Measurements from ENCODE around the gene BET1L.

The BET1L gene

GRCh38 chr11:225734-226453 lies 18.7 kb upstream of the BET1L start:
- Histone ChIP-seq H3K9me3 (ENCODE audit: insufficient read depth, low read depth, low read length) (no peaks in the 10 kb centered on the region), H3K4me3 (ENCODE audit: low read length, poor library complexity, severe bottlenecking) (peak overlapping the region; percentile 56), H3K9ac (ENCODE audit: low read depth, low read length, poor library complexity, severe bottlenecking) (peak overlapping the region; percentile 29), H3K9me2 (replicated peaks; ENCODE audit: low read depth, low read length) (no peaks in the 10 kb centered on the region), H3F3A (ENCODE audit: low read depth) (no peaks in the 10 kb centered on the region; the same call in 1 of the 2 replicates), H3K4me2 (ENCODE audit: low read depth, low read length, poor library complexity, severe bottlenecking) (peak overlapping the region; percentile 72), H3K79me2 (ENCODE audit: insufficient read depth, low read length) (no peaks in the 10 kb centered on the region; the same call in 1 of the 2 replicates), H2AFZ (ENCODE audit: low read length) (peak overlapping the region; percentile 44), H4K20me1 (ENCODE audit: insufficient read depth, low read length, poor library complexity, severe bottlenecking) (no peaks in the 10 kb centered on the region), H3K27me3 (ENCODE audit: insufficient read depth, low read length, poor library complexity, severe bottlenecking) (no peaks in the 10 kb centered on the region), H3K36me3 (ENCODE audit: insufficient read depth, low read length) (no peaks in the 10 kb centered on the region), H3K4me1 (ENCODE audit: insufficient read depth, low read length, poor library complexity, severe bottlenecking) (peaks cover 25% of the 10 kb centered on the region)
- TF ChIP-seq EZH2phosphoT487 (IDR thresholded peaks at IDR 0.05; ENCODE audit: borderline replicate concordance), result no peak
- no peak for TF ChIP-seq CTCF (conservative IDR thresholded peaks at IDR 0.05; ENCODE audit: low read length)

GRCh38 chr11:224424-224823 lies 17.2 kb upstream of the BET1L start:
- no peaks in the 10 kb centered on the region for H3K9me2 ChIP-seq (replicated peaks; ENCODE audit: low read depth, low read length)
- no peaks in the 10 kb centered on the region for H3K36me3 ChIP-seq (ENCODE audit: insufficient read depth, low read length)
- no peak overlapping the region for H3K9ac ChIP-seq (ENCODE audit: low read depth, low read length, poor library complexity, severe bottlenecking)
- H3K4me3 ChIP-seq (ENCODE audit: low read length, poor library complexity, severe bottlenecking), result no peak overlapping the region
- H3K27me3 ChIP-seq (ENCODE audit: insufficient read depth, low read length, poor library complexity, severe bottlenecking), result no peaks in the 10 kb centered on the region
- peak overlapping the region; percentile 19 for H3K4me2 ChIP-seq (ENCODE audit: low read depth, low read length, poor library complexity, severe bottlenecking)
- no peaks in the 10 kb centered on the region for H4K20me1 ChIP-seq (ENCODE audit: insufficient read depth, low read length, poor library complexity, severe bottlenecking)
- H3K79me2 ChIP-seq (ENCODE audit: insufficient read depth, low read length), result no peaks in the 10 kb centered on the region; the same call in 1 of the 2 replicates
- H2AFZ ChIP-seq (ENCODE audit: low read length), result no peak overlapping the region
- peaks cover 25% of the 10 kb centered on the region for H3K4me1 ChIP-seq (ENCODE audit: insufficient read depth, low read length, poor library complexity, severe bottlenecking)
- H3F3A ChIP-seq (ENCODE audit: low read depth), result no peaks in the 10 kb centered on the region; the same call in 1 of the 2 replicates
- TF ChIP-seq EZH2phosphoT487 (IDR thresholded peaks at IDR 0.05; ENCODE audit: borderline replicate concordance) (no peak), CTCF (conservative IDR thresholded peaks at IDR 0.05; ENCODE audit: low read length) (no peak)
- no peaks in the 10 kb centered on the region for H3K9me3 ChIP-seq (ENCODE audit: insufficient read depth, low read depth, low read length)

GRCh38 chr11:223884-224283 lies 16.7 kb upstream of the BET1L start:
- no peaks in the 10 kb centered on the region; the same call in 1 of the 2 replicates for H3F3A ChIP-seq (ENCODE audit: low read depth)
- H3K27me3 ChIP-seq (ENCODE audit: insufficient read depth, low read length, poor library complexity, severe bottlenecking), result no peaks in the 10 kb centered on the region
- no peaks in the 10 kb centered on the region for H3K9me2 ChIP-seq (replicated peaks; ENCODE audit: low read depth, low read length)
- H4K20me1 ChIP-seq (ENCODE audit: insufficient read depth, low read length, poor library complexity, severe bottlenecking), result no peaks in the 10 kb centered on the region
- H3K9me3 ChIP-seq (ENCODE audit: insufficient read depth, low read depth, low read length), result no peaks in the 10 kb centered on the region
- H3K4me2 ChIP-seq (ENCODE audit: low read depth, low read length, poor library complexity, severe bottlenecking), result peak overlapping the region; percentile 19
- no peaks in the 10 kb centered on the region for H3K36me3 ChIP-seq (ENCODE audit: insufficient read depth, low read length)
- peaks cover 25% of the 10 kb centered on the region for H3K4me1 ChIP-seq (ENCODE audit: insufficient read depth, low read length, poor library complexity, severe bottlenecking)
- TF ChIP-seq EZH2phosphoT487 (IDR thresholded peaks at IDR 0.05; ENCODE audit: borderline replicate concordance) (no peak), CTCF (conservative IDR thresholded peaks at IDR 0.05; ENCODE audit: low read length) (no peak)
- H3K79me2 ChIP-seq (ENCODE audit: insufficient read depth, low read length), result no peaks in the 10 kb centered on the region; the same call in 1 of the 2 replicates
- H3K4me3 ChIP-seq (ENCODE audit: low read length, poor library complexity, severe bottlenecking), result no peak overlapping the region
- H3K9ac ChIP-seq (ENCODE audit: low read depth, low read length, poor library complexity, severe bottlenecking), result no peak overlapping the region
- H2AFZ ChIP-seq (ENCODE audit: low read length), result no peak overlapping the region

All from Loucy (cell line).